SK-N-SH treated with all-trans-retinoic acid at 6 μM for 48 hours (cell line): ENCODE results near the gene S100A3.

Experiments
- ARNTL ChIP-seq: fragments of 450-650 bp; formaldehyde crosslinking; IDR thresholded peaks from 2 replicates; pipeline ENCODE4 v1.5.0; 2020; ENCODE audit warnings: low read depth, mild to moderate bottlenecking, moderate library complexity, borderline replicate concordance
- ESRRG ChIP-seq: fragments of 250-450 bp; sonication (Bioruptor Pico); IDR thresholded peaks from 2 replicates; pipeline ENCODE4 v1.6.1; 2021; ENCODE audit warnings: mild to moderate bottlenecking
- PPARA ChIP-seq: fragments of 250-450 bp; sonication (Bioruptor Pico); IDR thresholded peaks from 2 replicates; pipeline ENCODE4 v1.5.0; 2020; ENCODE audit warnings: mild to moderate bottlenecking, borderline replicate concordance
- RARB ChIP-seq: fragments of 250-450 bp; sonication (Bioruptor Pico); IDR thresholded peaks from 2 replicates; pipeline ENCODE4 v1.8.0; 2021; ENCODE audit warnings: mild to moderate bottlenecking, moderate library complexity
- TCF4 ChIP-seq: fragments of 250-450 bp; sonication (Bioruptor Pico); IDR thresholded peaks from 2 replicates; pipeline ENCODE4 v1.8.0; 2021; ENCODE audit warnings: mild to moderate bottlenecking, moderate library complexity, borderline replicate concordance
- TOX ChIP-seq: fragments of 250-450 bp; sonication (Bioruptor Pico); IDR thresholded peaks from 2 replicates; pipeline ENCODE4 v1.8.0; 2021; ENCODE audit warnings: mild to moderate bottlenecking, moderate library complexity, borderline replicate concordance
- ZFP3 ChIP-seq: fragments of 250-450 bp; sonication (Bioruptor Pico); IDR thresholded peaks from 2 replicates; pipeline ENCODE4 v1.5.0; 2020; ENCODE audit warnings: mild to moderate bottlenecking, moderate library complexity
- ZNF565 ChIP-seq: fragments of 450-650 bp; formaldehyde crosslinking; conservative IDR thresholded peaks from 2 replicates; pipeline ENCODE4 v1.5.0; 2020; ENCODE audit warnings: low read depth, mild to moderate bottlenecking, moderate library complexity
- TF ChIP-seq, protein P1 (sequence below): fragments of 250-450 bp; sonication (Bioruptor Pico); IDR thresholded peaks from 2 replicates; pipeline ENCODE4 v1.5.1; 2020; ENCODE audit warnings: low read depth, mild to moderate bottlenecking, moderate library complexity
- TF ChIP-seq, protein P2 (sequence below): fragments of 250-450 bp; sonication (Bioruptor Pico); IDR thresholded peaks from 2 replicates; pipeline ENCODE4 v1.8.0; 2021; ENCODE audit warnings: low read depth, mild to moderate bottlenecking, moderate library complexity, borderline replicate concordance

DNA sequence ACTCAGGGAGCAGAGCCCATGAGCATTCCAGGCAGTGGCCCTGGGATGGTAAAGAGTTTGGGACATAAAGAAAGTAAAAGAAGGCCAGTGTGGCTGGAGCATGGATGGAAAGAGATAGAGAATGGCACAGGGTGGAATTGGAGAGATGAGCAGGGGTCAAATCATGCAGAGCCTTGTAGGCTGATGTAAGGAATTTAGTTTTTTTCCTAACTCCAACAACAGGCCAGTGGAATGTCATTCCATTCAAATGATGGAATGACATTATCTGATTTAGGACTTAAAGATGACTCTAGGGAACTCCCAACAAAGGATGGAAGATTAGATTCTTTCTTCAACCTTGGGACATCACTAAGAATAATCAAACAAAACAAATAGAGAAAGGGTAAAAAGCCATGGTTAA lies 29.4 kb upstream of the S100A3 start:
- TF ChIP-seq ZFP3 (CRISPR knock-in tag) (no peak), PPARA (CRISPR knock-in tag) (no peak), ESRRG (CRISPR knock-in tag) (no peak), ARNTL (CRISPR knock-in tag) (no peak), TOX (CRISPR knock-in tag) (no peak), ZNF565 (CRISPR knock-in tag) (no peak), RARB (no peak), TCF4 (CRISPR knock-in tag) (no peak)
- TF ChIP-seq, protein P1, sequence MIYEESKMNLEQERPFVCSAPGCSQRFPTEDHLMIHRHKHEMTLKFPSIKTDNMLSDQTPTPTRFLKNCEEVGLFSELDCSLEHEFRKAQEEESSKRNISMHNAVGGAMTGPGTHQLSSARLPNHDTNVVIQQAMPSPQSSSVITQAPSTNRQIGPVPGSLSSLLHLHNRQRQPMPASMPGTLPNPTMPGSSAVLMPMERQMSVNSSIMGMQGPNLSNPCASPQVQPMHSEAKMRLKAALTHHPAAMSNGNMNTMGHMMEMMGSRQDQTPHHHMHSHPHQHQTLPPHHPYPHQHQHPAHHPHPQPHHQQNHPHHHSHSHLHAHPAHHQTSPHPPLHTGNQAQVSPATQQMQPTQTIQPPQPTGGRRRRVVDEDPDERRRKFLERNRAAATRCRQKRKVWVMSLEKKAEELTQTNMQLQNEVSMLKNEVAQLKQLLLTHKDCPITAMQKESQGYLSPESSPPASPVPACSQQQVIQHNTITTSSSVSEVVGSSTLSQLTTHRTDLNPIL (CRISPR knock-in tag), result no peak
- TF ChIP-seq, protein P2, sequence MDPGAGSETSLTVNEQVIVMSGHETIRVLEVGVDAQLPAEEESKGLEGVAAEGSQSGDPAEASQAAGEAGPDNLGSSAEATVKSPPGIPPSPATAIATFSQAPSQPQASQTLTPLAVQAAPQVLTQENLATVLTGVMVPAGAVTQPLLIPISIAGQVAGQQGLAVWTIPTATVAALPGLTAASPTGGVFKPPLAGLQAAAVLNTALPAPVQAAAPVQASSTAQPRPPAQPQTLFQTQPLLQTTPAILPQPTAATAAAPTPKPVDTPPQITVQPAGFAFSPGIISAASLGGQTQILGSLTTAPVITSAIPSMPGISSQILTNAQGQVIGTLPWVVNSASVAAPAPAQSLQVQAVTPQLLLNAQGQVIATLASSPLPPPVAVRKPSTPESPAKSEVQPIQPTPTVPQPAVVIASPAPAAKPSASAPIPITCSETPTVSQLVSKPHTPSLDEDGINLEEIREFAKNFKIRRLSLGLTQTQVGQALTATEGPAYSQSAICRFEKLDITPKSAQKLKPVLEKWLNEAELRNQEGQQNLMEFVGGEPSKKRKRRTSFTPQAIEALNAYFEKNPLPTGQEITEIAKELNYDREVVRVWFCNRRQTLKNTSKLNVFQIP (CRISPR knock-in tag), result no peak
